Stimulated activated CD8-positive, alpha-beta memory T cell treated with anti-CD3 and anti-CD28 coated beads, Interleukin-4, amount 100 ng/mL, for 24 hours (primary cell): Measurements from ENCODE around the gene TMEM131L.
"Not testable (repeated sequence)": the region's sequence is repeated elsewhere in the genome, so short reads cannot be mapped to it uniquely, and the experiment has no call there.

Experiments
- DNase-seq: peaks from one replicate; pipeline ENCODE4 v3.0.0-alpha.2; 2020; ENCODE audit warnings: low read depth

The TMEM131L gene

DNA sequence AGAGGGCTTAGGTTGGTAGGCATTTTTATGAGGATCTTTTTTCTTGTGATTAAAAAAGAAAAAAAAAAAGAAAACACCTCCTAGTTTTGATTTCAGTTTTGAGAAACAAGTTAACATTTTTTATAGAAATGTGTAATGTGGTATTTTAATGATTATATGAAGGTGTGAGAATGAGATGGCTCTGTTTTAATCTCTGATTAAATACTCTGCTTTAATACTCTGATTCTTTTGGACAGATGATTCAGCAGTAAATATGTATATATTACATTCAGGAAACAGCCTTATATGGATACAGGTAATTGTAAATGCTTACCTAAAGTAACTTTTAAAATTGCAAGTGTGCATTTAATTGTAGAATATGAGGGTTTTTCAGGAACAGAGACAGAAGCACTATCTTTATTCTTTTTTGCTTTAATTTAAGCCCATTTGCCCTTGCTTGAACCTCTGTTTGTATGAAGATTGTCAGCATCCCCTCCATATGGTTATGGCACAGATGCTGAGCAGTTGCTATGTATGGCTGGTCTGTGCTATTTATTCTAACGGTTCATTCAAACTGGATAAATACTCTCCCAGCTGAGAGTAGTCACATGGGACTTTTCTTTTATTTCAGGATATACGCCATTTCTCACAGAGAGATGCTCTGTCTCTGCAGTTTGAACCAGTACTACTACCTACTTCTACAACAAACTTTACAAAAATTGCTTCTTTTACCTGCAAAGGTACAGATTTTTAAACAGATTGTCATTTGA is 117.0 kb downstream of the TMEM131L start:
- DNase-seq, result no peak

DNA sequence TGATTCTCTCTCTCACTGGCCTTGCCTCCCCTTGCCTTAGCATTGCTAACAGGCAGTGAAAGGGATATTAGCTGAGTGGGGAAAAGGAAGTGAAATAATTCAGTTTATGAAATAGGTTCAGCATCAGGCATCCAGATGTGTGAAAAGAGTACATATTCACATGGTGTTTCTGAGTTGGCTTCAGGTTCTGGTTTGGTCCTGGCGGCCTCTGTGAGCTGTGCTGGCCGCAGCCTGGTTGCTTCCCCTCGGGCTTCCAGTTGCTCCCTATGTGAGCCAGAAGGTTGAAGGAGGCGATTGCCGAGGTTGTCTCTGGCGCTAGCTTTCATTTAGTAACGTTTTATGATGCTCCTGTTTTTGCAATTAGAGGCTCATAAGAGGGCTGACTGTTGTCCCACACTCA is 118.9 kb downstream of the TMEM131L start:
- DNase-seq, result no peak

DNA sequence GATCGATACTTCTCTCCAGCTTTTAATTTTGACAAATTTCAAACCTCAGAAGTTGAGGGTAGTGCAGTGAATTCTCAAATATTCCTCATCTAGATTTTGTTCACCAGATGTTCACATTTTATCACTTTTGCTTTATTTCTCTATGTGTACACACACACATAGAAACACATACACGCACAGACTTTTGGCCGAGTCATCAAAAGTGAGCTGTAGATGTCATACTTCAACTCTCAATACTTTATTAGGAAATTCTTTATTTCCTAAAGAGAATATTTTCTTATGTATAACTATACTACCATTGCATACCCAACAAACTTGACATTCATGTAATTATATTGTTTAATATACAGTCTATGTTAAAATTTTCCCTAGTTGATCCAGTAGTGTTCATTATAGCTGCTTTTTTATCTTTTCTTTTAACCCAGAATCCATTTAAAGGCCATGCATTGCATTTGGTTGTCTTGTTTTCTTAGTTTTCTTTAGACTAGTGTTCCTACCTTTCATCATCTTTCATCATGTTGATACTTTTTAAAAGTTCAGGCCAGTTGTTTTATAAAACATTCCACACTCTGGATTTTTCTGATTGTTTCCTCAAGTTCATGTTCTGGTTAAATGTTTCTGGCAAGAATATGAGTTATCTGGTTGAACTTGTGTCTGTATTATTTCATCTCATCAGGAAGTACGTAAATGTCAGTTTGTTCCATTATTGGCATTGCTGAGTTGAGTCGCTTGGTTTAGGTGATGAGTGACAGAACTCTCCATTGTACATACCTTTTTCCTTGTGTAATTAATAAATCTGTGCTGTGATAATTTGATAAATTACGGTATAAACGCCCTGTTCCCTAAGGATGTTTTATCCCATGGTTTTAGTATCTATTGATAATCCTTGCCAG is 123.8 kb downstream of the TMEM131L start:
- no peak for DNase-seq

- no peak for DNase-seq
Measured at GRCh38 chr4:153591441-153591840, 125.3 kb downstream of the TMEM131L start.

GRCh38 chr4:153592064-153592463 is 125.9 kb downstream of the TMEM131L start:
- DNase-seq, result no peak

- no peak for DNase-seq
Measured at GRCh38 chr4:153593161-153593560, 127.0 kb downstream of the TMEM131L start.

- no peak for DNase-seq
Measured at GRCh38 chr4:153594210-153594609, 128.1 kb downstream of the TMEM131L start.

DNA sequence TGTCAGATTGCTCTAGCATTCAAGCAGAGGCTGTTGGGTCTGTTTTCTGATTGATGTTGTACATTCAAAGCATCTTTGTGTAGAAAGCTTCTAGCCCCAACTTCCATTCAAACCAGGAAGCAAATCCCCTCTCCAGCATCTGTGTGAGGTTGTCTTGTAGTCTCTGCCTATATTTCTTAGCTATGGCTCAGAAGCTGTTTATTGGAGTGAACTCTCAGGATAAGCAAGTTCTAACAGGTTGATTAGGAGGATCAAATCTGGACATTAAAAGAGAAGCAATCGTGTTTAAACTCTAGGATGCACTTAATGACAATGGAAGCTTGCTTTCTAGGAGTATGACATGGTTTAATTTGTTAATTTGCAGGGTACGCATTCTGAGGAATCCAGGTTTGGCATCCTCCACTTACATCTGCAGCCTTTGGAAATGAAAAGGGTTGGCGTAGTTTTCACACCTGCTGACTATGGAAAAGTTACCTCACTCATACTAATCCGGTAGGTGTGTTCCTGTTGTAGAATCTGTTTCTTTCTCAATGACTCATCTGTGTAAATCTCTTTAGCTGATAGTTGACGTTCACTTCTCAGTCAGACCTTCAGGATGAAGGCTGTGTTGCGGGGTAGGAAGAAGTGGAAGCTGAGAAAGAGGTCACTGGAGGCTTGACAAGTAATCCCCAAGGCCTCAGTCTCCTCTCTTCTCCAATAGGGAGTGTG is 129.9 kb downstream of the TMEM131L start:
- no peak for DNase-seq

DNA sequence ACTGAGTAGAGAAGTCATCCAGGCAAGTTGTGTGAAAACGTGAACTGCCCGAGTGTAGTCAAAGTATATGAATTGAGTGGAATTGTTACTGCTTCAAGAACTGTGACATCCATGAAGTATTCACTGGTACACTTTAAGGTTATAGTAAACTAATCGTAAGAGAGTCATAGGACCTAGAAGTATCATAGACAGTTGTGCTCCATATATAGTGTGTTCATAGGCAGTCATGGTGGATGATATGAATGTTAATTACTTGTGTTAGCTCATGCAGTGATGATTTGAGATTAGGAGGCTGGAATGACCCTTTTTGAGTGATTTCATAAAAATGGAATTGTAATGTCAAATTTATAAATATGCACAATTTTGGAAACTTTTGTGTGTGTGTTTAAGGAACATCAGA is 136.6 kb downstream of the TMEM131L start:
- no peak for DNase-seq

GRCh38 chr4:153603258-153603657 is 137.1 kb downstream of the TMEM131L start:
- DNase-seq, result peak; percentile 11

GRCh38 chr4:153603835-153604234 is 137.7 kb downstream of the TMEM131L start:
- no peak for DNase-seq

DNA sequence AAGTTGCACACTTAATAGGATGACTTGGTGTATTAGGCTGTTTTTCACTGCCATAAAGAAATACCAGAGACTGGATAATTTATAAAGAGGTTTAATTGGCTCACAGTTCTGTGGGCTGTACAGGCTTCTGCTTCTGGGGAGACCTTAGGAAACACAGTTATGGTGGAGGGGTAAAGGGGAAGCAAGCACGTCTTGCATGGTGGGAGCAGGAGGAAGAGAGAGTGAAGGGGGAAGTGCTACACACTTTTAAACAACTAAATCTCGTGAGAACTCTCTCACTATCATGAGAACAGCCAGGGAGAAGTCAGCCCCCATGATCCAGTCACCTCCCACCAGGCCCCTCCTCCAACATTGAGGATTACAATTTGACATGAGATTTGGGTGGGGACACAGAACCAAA is 142.9 kb downstream of the TMEM131L start:
- not testable (repeated sequence) for DNase-seq

DNA sequence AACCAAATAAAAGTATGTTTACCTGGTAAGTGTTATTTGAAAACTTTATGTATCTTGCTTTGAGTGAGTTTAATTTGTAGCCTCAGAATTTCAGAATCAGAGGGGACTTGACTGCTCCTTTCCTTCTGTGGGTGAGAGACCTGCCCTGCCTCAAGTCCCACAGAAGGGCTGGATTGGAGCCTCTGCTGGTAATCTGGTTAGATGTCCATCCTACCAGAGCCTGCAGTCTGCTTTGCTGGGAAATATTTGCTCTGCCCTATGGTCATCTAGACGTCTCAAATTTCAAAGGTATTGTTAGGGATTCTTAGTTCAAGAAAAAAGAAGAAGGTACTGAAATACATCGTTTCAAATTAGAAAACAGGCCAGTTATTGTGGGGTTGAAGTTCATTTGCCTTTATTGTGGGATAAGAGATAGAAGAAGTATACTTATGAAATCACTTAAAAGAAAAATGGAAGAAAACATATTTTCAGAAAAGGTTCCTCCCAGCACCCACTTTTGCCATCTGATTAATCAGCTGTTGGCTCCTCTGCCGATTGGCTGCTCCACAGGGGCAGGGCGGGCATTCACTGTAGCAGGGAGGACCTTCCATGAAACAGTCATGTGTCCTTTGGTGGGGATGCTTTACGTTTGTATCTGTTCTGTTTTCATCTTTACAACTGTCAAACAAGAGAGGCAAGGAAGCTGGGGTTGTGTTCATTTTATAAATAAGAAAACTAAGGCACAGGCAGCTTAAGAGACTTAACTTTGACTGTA is 144.6 kb downstream of the TMEM131L start:
- no peak for DNase-seq

- no peak for DNase-seq
Measured at GRCh38 chr4:153611679-153612078, 145.5 kb downstream of the TMEM131L start.

DNA sequence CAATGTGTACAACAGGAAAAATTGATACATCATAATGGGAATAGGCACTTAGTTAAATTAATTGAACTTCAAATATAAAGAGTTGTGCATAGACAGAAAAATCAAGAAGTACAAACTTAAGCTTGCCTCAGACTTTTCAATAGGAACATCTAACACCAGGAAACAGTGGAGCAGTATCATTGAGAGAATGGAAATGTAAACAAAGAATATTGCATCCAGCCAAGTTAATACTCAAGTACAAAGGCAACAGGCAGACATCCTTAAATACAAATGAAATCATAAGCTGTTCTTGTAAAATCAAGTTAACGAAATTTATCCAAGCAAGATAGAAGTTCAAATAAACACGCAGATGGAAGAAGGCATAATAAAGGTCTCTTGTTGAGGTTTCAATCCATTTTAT is 146.7 kb downstream of the TMEM131L start:
- DNase-seq, result no peak

- DNase-seq, result no peak
Measured at GRCh38 chr4:153616006-153616555, 149.9 kb downstream of the TMEM131L start.

- DNase-seq, result no peak
Measured at GRCh38 chr4:153618833-153619232, 152.7 kb downstream of the TMEM131L start.

GRCh38 chr4:153619811-153620210 is 153.7 kb downstream of the TMEM131L start:
- no peak for DNase-seq

GRCh38 chr4:153620352-153620751 is 154.2 kb downstream of the TMEM131L start:
- DNase-seq, result no peak

DNA sequence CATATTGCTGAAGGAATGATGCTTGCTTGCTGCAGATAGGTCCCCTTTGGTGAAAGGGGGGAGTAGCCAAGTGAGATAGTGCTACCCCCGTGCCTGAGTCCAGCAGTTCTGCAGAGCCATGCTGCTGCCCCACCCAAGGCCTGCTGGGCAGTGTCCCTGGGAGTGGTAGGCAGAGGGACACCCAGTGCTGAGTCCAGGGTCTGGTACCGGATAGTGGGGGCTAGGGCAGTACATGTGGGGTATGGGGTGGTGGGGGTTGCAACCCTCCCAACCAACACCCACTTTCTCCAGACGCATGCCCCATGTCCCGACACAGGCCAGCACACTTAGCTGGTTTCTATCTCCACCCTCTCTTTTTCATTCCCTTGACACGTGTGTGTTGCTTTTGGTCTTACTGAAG is 155.9 kb downstream of the TMEM131L start:
- no peak for DNase-seq

DNA sequence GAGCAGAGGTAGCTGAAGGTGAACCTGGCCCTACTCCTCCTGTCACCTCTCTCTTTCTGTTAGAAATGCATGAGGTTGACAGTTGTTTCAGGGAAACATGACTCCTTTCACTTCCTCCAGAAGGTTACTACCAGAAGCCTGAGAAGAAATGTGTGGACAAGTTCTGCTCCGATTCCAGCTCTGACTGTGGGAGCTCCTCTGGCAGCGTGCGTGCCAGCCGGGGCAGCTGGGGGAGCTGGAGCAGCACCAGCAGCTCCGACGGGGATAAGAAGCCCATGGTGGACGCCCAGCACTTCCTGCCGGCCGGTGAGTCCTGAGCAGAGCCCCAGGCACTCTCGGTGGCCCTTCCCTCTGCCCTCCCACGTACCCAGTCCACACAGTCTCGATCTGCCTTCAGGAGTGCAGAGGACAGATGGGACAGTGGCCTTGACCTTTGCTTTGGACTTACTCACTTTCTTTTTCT is 156.6 kb downstream of the TMEM131L start:
- DNase-seq, result no peak
